Activated naive CD4-positive, alpha-beta T cell treated with anti-CD3 and anti-CD28 coated beads for 36 hours (primary cell): ENCODE data around the gene CCNI. TPM values are rescaled to one million over a fixed set of nuclear protein-coding genes. Genes with fewer than 3 reads are reported as not detected.
A peak's percentile ranks its signal among the peaks of the same experiment; 100 is the strongest.

ENCODE experiments used
- CTCF ChIA-PET: fragments of 350-600 bp; sonication (Branson Sonifier 250); formaldehyde crosslinking; loops from one replicate; lab custom pipeline; 2021; ENCODE audit warnings: antibody characterized with exemption; lab: Charles Lee
- DNase-seq: peaks from one replicate; pipeline ENCODE4 v3.0.0-alpha.2; 2020
- H3K27ac Mint-ChIP-seq: one replicate; pipeline ENCODE4 v1.8.0; 2021; ENCODE audit warnings: mild to moderate bottlenecking, mixed read lengths
- H3K27me3 Mint-ChIP-seq: one replicate; pipeline ENCODE4 v1.8.0; 2021; ENCODE audit warnings: low read depth, mixed read lengths
- H3K36me3 Mint-ChIP-seq: one replicate; pipeline ENCODE4 v1.8.0; 2021; ENCODE audit warnings: low read depth, mixed read lengths
- H3K4me1 Mint-ChIP-seq: one replicate; pipeline ENCODE4 v1.8.0; 2021; ENCODE audit warnings: low read depth, mixed read lengths
- H3K4me3 Mint-ChIP-seq: one replicate; pipeline ENCODE4 v1.8.0; 2021; ENCODE audit warnings: mild to moderate bottlenecking, moderate library complexity, mixed read lengths
- H3K9me3 Mint-ChIP-seq: one replicate; pipeline ENCODE4 v1.8.0; 2021; ENCODE audit warnings: mixed read lengths
- intact Hi-C: fragments of 100-400 bp; cut with micrococcal nuclease; formaldehyde crosslinking; loops from one replicate; pipeline ENCODE4 v1.15.1; 2023
- total RNA-seq, 2 experiments: library from RNA; stranded (reverse); gene quantifications; one replicate each; pipeline ENCODE4 v1.2.3, GENCODE V29; 2021

Gene CCNI, protein sequence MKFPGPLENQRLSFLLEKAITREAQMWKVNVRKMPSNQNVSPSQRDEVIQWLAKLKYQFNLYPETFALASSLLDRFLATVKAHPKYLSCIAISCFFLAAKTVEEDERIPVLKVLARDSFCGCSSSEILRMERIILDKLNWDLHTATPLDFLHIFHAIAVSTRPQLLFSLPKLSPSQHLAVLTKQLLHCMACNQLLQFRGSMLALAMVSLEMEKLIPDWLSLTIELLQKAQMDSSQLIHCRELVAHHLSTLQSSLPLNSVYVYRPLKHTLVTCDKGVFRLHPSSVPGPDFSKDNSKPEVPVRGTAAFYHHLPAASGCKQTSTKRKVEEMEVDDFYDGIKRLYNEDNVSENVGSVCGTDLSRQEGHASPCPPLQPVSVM
- 100 to 1,000 TPM; 211 to 218 TPM for total RNA-seq

DNA sequence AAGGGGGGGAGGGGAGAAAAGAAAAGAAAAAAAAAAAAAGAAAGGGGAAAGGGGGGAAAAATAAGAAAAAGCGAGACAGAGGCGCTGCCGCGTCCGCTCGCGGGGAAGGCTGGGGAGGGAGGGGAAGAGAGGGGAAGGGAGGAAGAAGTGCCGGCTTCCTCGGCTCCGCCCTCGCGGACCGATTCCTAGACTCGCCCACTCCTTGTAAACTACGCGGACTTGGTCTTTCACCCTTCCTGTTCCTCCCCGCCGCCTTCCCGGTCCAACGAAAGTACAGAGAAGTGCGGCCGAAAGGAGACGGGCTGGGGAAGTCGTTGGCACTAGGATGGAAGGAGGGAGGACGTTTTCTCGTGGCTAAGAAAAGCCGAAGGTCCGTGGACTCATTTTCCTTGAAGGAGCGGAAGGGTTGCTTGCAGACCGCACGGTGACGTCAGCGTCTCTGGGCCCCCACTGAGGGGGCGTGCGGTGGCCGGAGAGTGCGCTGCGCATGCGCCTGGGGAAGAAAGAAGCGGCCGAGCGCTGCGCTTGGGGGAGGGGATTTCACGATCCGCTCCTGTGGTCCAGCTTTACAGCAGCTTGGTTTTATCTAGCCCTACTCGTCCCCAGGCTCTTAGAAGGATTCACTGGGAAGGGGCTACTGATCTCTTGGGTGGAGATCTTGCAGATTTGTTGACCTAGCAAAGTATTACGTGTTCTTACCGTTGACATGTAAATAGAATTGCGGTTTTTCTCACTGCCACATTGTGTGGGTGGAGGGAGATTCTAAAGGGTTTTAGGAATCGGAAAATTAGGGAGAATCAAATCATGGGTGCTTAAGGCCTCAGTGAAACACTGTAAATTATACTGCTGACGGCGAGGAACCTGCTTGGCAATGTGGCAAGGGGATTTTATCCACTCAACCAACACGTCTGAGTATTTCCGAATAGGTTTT, at the start of gene CCNI:
Gene CCNI (minus strand): TSS at position 121 of the 931 bp plus-strand sequence. CDS start 9,627 bp downstream, outside the sequence.
- H3K4me3 Mint-ChIP-seq = peak within 1 kb of the TSS; percentile 99
- intact Hi-C loops = loop anchor here (1.0 to 10.0 kb wide), 12 partner anchors 45 to 1699 kb away; partner anchors contain the start of genes BMP2K, G3BP2, MRPL1 and SCARB2
- peak within 1 kb of the TSS; percentile 100 for H3K27ac Mint-ChIP-seq
- H3K27me3 Mint-ChIP-seq = no peaks in the 10 kb centered on the region
- peaks cover 40% of the 10 kb centered on the region for H3K4me1 Mint-ChIP-seq
- CTCF ChIA-PET = interaction anchor here (1.7 to 2.0 kb wide), 2 partner anchors 16 to 19 kb away, joined by 4 to 5 read pairs; no protein-coding TSS in a partner anchor
- peaks cover 5% of the 10 kb centered on the region for H3K36me3 Mint-ChIP-seq
- no peaks in the 10 kb centered on the region for H3K9me3 Mint-ChIP-seq
- peak; percentile 93 for DNase-seq

DNA sequence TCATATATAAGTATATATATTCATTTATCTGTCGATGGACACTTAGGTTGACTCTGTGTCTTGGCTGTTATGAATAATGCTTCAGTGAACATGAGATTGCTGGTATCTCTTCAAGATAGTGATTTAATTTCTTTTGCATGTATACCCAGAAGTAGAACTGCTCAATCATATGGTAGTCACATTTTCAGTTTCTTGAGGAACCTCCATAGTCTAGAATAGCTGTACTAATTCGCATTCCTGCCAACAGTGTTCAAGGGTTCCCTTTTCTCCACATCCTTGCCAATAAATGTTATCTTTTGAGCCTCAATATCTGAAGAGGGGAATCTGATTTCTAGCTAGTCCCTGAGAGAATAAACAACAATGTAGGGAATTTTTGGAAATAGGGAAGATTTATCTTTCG, 48.8 kb upstream of the CCNI start:
- H3K4me1 Mint-ChIP-seq = peaks cover 9% of the 10 kb centered on the region
- no peak overlapping the region for H3K27ac Mint-ChIP-seq
- intact Hi-C loops = no loop called here
- H3K9me3 Mint-ChIP-seq = no peaks in the 10 kb centered on the region
- H3K36me3 Mint-ChIP-seq = no peaks in the 10 kb centered on the region
- no peaks in the 10 kb centered on the region for H3K27me3 Mint-ChIP-seq
- CTCF ChIA-PET = interaction anchor here (0.8 to 2.3 kb wide), 2 partner anchors 29 to 79 kb away, joined by 3 to 9 read pairs; no protein-coding TSS in a partner anchor
- H3K4me3 Mint-ChIP-seq = no peak overlapping the region
- no peak for DNase-seq

DNA sequence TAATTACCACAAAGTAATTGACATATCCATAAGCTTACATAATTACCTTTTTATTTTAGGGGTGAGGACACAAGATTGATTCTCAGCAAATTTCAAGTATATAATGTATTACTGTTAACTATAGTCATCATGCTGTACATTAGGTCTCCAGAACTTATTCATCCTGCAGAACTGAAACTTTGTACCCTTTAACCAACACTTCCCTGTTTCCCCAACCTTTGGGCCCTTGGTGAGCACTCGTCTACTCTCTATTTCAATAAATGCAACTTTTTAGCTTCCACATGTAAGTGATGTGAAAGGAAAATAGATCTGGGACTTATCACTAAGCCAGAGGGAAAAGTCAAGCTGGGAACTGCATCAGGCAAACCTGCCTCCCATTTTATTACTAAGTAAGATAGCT, 47.6 kb upstream of the CCNI start:
- Mint-ChIP-seq H3K36me3 (no peaks in the 10 kb centered on the region), H3K4me3 (no peak overlapping the region), H3K9me3 (no peaks in the 10 kb centered on the region), H3K27ac (no peak overlapping the region), H3K27me3 (no peaks in the 10 kb centered on the region), H3K4me1 (peaks cover 9% of the 10 kb centered on the region)
- CTCF ChIA-PET = interaction anchor here (0.7 to 2.0 kb wide), 3 partner anchors 28 to 205 kb away, joined by 3 to 5 read pairs (median 3); no protein-coding TSS in a partner anchor
- intact Hi-C loops = no loop called here
- no peak for DNase-seq

DNA sequence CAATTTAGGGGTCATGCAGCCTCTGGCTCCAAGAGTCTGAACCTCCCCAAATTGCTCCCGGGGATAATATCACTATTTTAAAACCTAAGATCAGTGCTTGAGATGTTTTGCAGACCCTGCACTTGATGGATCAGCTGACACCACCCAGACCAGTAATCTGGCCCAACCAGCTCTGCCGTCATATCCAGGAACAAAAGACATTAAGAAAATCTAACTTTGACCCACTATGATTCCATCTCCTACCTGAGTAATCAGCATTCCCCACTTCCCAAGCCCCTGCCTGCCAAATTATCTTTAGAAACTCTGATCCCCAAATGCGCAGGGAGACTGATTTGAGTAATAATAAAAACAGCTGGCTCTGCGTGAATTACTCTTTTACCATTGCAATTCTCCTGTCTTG, 46.9 kb upstream of the CCNI start:
- H3K27ac Mint-ChIP-seq = no peak overlapping the region
- H3K9me3 Mint-ChIP-seq = no peaks in the 10 kb centered on the region
- peaks cover 5% of the 10 kb centered on the region for H3K4me1 Mint-ChIP-seq
- intact Hi-C loops = no loop called here
- CTCF ChIA-PET = interaction anchor here (2.0 kb wide), 1 partner anchor 27 kb away, joined by 5 read pairs; no protein-coding TSS in a partner anchor
- no peak for DNase-seq
- no peaks in the 10 kb centered on the region for H3K27me3 Mint-ChIP-seq
- no peak overlapping the region for H3K4me3 Mint-ChIP-seq
- no peaks in the 10 kb centered on the region for H3K36me3 Mint-ChIP-seq

DNA sequence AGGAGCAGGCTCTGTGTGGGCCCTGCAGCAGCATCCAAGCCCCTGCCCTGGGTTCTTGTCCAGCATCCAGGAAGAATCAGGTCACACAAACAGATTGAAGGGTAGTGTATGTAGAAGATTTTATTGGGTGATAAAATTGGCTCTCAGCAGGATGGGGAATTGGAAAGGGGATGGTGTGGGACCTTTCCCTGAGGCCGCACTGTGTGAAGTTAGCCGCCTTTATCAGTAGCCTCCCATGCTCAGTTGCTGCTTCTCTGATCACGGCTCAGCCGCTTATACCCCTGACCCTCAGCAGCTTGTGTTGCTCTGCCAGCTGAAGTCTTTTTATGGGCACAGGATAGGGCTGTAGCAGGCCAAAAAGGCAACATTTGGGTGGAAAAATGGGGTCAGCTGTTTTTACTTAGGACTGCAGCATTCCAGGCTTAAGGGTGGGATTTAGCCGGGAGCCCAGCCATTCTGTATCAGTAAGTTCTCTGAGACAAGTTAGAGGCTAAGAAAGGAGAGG, 46.0 kb upstream of the CCNI start:
- DNase-seq = no peak
- H3K4me3 Mint-ChIP-seq = no peak overlapping the region
- H3K27ac Mint-ChIP-seq = no peak overlapping the region
- H3K27me3 Mint-ChIP-seq = no peaks in the 10 kb centered on the region
- intact Hi-C loops = no loop called here
- CTCF ChIA-PET = interaction anchor here (2.0 kb wide), 1 partner anchor 26 kb away, joined by 5 read pairs; no protein-coding TSS in a partner anchor
- H3K9me3 Mint-ChIP-seq = no peaks in the 10 kb centered on the region
- H3K36me3 Mint-ChIP-seq = no peaks in the 10 kb centered on the region
- no peaks in the 10 kb centered on the region for H3K4me1 Mint-ChIP-seq

DNA sequence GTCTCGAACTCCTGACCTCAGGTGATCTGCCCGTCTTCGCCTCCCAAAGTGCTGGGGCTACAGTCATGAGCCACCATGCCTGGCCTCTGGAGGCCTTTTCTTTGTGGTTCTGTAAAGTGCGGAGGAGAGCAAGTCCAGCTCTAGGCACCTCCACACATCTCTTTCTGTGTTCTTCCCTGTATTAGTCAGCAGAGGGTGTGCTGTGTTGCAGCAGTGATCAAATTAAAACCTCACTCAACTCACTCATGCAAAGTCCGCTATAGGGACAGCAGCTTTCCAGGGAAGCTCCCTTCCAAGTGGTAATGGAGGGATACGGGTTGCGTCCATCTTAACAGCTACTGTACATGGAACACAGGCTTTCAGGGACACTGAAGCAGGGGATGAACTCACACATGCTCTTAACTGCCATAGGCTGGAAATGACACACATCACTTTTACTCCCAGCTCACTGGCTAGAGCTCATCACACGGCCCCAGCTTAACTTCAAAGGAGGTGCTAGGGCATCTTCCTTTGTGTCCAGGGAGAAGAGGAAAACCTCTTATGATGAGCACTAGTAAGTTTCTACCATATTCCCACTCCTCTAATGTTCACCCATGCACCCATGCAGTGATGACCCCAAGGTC, 45.2 kb upstream of the CCNI start:
- intact Hi-C loops = no loop called here
- H3K36me3 Mint-ChIP-seq = no peaks in the 10 kb centered on the region
- H3K27me3 Mint-ChIP-seq = no peaks in the 10 kb centered on the region
- H3K27ac Mint-ChIP-seq = no peak overlapping the region
- CTCF ChIA-PET = no interaction called here
- no peaks in the 10 kb centered on the region for H3K9me3 Mint-ChIP-seq
- DNase-seq = no peak
- H3K4me1 Mint-ChIP-seq = no peaks in the 10 kb centered on the region
- H3K4me3 Mint-ChIP-seq = no peak overlapping the region

DNA sequence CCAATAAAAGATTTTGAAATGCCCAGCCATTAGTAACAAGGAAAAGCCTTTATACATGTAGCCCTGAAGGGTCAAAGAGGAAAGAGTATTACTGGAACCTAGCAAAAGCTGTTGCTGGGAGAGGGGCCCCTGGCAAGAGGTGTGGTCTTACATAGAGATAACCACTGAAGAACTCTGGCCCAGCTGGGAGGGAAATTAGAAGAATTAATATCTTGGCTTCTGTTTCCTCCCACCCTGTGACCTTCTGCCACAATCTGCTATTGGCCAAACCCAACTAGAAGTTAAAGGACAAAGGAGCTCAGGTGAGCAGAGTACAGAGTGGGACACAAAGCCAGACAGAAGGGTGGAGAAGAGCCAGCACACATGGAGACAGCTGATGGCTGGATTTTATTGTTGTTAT, 41.9 kb upstream of the CCNI start:
- DNase-seq = no peak
- H3K4me1 Mint-ChIP-seq = no peaks in the 10 kb centered on the region
- no peaks in the 10 kb centered on the region for H3K9me3 Mint-ChIP-seq
- intact Hi-C loops = no loop called here
- H3K4me3 Mint-ChIP-seq = no peak overlapping the region
- H3K27me3 Mint-ChIP-seq = peaks cover 2% of the 10 kb centered on the region
- CTCF ChIA-PET = no interaction called here
- H3K27ac Mint-ChIP-seq = no peak overlapping the region
- no peaks in the 10 kb centered on the region for H3K36me3 Mint-ChIP-seq

DNA sequence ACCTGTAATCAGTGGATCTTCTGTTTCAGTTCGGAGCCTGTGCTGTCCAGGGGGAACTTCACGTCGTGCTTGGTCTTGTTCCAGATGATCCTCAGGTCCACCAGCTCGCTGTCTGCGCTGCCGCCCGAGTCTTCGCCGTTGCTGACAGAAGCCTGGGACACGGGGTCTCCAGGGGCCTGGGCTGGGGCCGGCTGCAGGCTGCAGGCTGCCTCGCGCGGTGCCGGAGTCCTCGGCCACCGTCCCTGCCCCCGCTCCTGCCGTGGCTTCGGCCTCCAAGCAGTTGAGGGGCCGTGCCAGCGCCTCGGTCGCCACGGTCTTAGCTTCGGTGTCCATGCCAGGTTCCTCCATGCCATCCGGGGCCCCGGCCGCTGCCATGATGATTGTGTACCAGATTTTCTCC, 37.3 kb upstream of the CCNI start:
- DNase-seq = no peak
- H3K4me1 Mint-ChIP-seq = no peaks in the 10 kb centered on the region
- CTCF ChIA-PET = no interaction called here
- no peak overlapping the region for H3K4me3 Mint-ChIP-seq
- intact Hi-C loops = no loop called here
- H3K9me3 Mint-ChIP-seq = no peaks in the 10 kb centered on the region
- H3K36me3 Mint-ChIP-seq = no peaks in the 10 kb centered on the region
- H3K27ac Mint-ChIP-seq = no peak overlapping the region
- peaks cover 2% of the 10 kb centered on the region for H3K27me3 Mint-ChIP-seq

DNA sequence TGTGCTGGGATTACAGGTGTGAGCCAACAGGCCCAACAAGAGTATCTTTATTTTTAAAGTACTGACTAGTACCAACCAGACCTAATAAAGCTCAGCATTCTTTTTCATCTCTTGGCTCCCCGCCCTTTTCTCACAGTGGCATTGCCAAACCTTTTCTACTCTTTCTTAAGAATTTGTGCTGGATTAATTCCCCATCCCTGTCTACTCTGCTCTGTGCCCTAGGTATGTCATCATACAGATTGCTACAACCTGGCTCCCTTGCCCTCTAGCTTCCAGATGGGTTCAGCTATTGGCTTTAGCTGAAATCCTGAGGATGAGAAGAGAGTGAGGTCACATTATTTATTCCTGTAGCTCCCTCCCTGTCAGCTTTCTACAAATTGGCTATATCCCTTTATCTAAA, 34.9 kb upstream of the CCNI start:
- Mint-ChIP-seq H3K4me1 (no peaks in the 10 kb centered on the region), H3K9me3 (no peaks in the 10 kb centered on the region), H3K27me3 (peaks cover 2% of the 10 kb centered on the region), H3K4me3 (no peak overlapping the region), H3K36me3 (no peaks in the 10 kb centered on the region), H3K27ac (no peak overlapping the region)
- DNase-seq = no peak
- CTCF ChIA-PET = interaction anchor here (1.2 to 1.5 kb wide), 2 partner anchors 15 to 19 kb away, joined by 3 to 4 read pairs; no protein-coding TSS in a partner anchor
- intact Hi-C loops = no loop called here

DNA sequence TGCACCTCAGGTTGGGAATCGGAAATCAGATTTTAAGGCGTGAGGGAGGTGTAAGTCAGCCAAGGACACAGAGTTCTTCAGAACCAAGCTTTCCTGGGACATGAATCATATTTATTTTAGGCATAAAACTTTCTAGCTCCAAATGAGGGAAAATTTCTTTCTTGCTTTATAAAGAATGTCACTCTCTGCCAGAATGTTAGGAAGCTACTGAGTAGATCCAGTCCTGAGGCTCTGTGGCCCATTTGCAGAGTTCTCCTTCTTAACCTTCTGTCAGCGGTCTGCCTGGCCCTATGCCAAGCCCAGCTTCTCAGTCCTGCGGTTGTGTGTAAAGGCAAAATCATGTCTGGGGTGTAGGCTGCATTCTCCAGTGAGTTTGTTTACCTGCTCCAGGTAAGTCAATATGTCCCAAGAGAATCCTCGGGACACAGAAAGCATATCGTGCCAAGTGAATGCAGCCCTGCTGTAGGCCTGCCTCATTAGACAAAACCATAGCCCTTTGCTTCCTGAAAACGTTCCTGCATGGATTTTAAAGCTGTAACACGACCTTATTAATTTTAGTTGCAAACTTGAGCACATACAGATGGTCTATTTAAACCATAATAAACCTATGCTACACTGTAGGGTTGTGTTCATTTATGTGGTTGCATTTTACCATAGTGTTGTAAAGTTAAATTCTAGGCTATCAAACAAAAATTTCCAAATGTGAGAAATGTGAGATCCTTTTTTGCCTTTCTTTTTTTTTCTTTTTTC, 29.2 kb upstream of the CCNI start:
- H3K9me3 Mint-ChIP-seq = no peaks in the 10 kb centered on the region
- peaks cover 8% of the 10 kb centered on the region for H3K4me1 Mint-ChIP-seq

DNA sequence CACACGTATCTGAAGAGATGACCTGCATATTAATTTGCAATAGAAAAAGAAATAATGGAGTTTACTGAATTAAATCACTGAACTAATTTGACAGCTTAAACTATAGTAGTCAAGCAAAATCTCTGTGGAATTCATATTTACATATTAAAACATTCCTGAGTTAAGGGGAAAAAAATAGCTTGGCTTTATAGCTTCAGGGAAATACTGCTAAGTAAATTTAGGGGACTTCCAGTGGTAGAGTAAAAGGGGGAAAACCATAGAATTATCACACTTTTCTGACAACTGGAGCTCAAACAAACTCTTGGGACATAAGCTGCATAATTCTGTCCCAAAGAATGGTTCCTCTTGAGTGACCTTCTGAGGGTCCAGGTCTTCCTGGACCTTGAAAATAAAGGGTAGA, 28.6 kb upstream of the CCNI start:
- H3K27ac Mint-ChIP-seq = no peak overlapping the region
- no peaks in the 10 kb centered on the region for H3K9me3 Mint-ChIP-seq
- intact Hi-C loops = no loop called here
- CTCF ChIA-PET = interaction anchor here (0.6 to 3.3 kb wide), 4 partner anchors 9 to 369 kb away, joined by 3 to 14 read pairs (median 8); no protein-coding TSS in a partner anchor
- no peaks in the 10 kb centered on the region for H3K36me3 Mint-ChIP-seq
- DNase-seq = no peak
- H3K4me3 Mint-ChIP-seq = no peak overlapping the region
- H3K4me1 Mint-ChIP-seq = peaks cover 8% of the 10 kb centered on the region
- H3K27me3 Mint-ChIP-seq = no peaks in the 10 kb centered on the region

More for the DNA sequence above, 29.2 kb upstream of the CCNI start:
- H3K4me3 Mint-ChIP-seq = no peak overlapping the region
- H3K27me3 Mint-ChIP-seq = no peaks in the 10 kb centered on the region
- intact Hi-C loops = no loop called here
- CTCF ChIA-PET = interaction anchor here (0.6 to 3.3 kb wide), 5 partner anchors 10 to 369 kb away, joined by 3 to 14 read pairs (median 3); no protein-coding TSS in a partner anchor
- no peaks in the 10 kb centered on the region for H3K36me3 Mint-ChIP-seq
- no peak for DNase-seq
- H3K27ac Mint-ChIP-seq = no peak overlapping the region
